GM12865 (cell line): ENCODE measurements around the gene HDGF.

Source experiments
- DNase-seq: peaks from one replicate; pipeline ENCODE4 v3.0.0; 2010; ENCODE audit warnings: low read depth
- H3K4me3 ChIP-seq: 2 replicates; pipeline ENCODE4 v1.5.1; 2011; ENCODE audit warnings: mild to moderate bottlenecking, low read depth, low read length, control low read depth
- CTCF ChIP-seq: IDR thresholded peaks from 2 replicates; pipeline ENCODE4 v1.5.1; 2011; ENCODE audit warnings: low read length, control low read depth, low read depth, inconsistent platforms; ENCODE audit not compliant: insufficient read depth; ENCODE audit errors: missing control alignments

HDGF gene

GRCh38 chr1:156745881-156746280 lies 5.6 kb downstream of the HDGF start:
- no peak for TF ChIP-seq CTCF
- DNase-seq = no peak
- no peak overlapping the region for H3K4me3 ChIP-seq

- TF ChIP-seq CTCF = no peak
- DNase-seq = no peak
- H3K4me3 ChIP-seq = no peak overlapping the region
Observed at GRCh38 chr1:156744786-156745419, 6.6 kb downstream of the HDGF start.

- H3K4me3 ChIP-seq = no peak overlapping the region
- no peak for TF ChIP-seq CTCF
- no peak for DNase-seq
Observed at GRCh38 chr1:156744344-156744743, 7.1 kb downstream of the HDGF start.

- no peak for DNase-seq
- no peak for TF ChIP-seq CTCF
- no peak overlapping the region for H3K4me3 ChIP-seq
Observed at GRCh38 chr1:156743367-156744302, 7.8 kb downstream of the HDGF start.

- H3K4me3 ChIP-seq = no peak overlapping the region
- TF ChIP-seq CTCF = no peak
- DNase-seq = no peak
Observed at GRCh38 chr1:156742801-156743200, 8.7 kb downstream of the HDGF start.

GRCh38 chr1:156742017-156742416 lies 9.5 kb downstream of the HDGF start:
- no peak for TF ChIP-seq CTCF
- H3K4me3 ChIP-seq = no peak overlapping the region
- no peak for DNase-seq
